ENCODE results near the gene EPX. TPM values are rescaled to one million over a fixed set of nuclear protein-coding genes. Genes with fewer than 3 reads are reported as not detected.
"Not testable (repeated sequence)": the region's sequence is repeated elsewhere in the genome, so short reads cannot be mapped to it uniquely, and the experiment has no call there.

The EPX gene, protein sequence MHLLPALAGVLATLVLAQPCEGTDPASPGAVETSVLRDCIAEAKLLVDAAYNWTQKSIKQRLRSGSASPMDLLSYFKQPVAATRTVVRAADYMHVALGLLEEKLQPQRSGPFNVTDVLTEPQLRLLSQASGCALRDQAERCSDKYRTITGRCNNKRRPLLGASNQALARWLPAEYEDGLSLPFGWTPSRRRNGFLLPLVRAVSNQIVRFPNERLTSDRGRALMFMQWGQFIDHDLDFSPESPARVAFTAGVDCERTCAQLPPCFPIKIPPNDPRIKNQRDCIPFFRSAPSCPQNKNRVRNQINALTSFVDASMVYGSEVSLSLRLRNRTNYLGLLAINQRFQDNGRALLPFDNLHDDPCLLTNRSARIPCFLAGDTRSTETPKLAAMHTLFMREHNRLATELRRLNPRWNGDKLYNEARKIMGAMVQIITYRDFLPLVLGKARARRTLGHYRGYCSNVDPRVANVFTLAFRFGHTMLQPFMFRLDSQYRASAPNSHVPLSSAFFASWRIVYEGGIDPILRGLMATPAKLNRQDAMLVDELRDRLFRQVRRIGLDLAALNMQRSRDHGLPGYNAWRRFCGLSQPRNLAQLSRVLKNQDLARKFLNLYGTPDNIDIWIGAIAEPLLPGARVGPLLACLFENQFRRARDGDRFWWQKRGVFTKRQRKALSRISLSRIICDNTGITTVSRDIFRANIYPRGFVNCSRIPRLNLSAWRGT
- 1.9 TPM for total RNA-seq

DNA sequence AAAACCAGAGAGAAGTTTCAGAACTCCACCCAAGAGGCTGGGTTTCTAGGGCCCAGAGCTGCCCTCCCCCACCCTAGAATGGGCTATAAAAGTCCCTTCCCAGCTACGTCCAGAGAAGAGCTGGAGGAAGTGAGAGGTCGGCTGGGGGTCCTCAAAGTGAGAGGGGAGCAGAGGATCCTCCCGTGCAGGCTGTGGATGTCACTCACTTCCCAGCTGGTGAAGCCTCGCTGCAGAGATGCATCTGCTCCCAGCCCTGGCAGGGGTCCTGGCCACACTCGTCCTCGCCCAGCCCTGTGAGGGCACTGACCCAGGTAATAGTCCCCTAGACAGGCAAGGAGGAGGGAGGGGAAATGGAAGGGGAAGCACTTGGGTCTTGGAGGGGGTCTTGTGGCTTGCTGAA, at the start of gene EPX:
Gene EPX, plus strand, starts transcription at position 115 of the 400 bp plus-strand sequence. Its CDS starts 121 bp downstream, at position 236.
- no peak for DNase-seq

DNA sequence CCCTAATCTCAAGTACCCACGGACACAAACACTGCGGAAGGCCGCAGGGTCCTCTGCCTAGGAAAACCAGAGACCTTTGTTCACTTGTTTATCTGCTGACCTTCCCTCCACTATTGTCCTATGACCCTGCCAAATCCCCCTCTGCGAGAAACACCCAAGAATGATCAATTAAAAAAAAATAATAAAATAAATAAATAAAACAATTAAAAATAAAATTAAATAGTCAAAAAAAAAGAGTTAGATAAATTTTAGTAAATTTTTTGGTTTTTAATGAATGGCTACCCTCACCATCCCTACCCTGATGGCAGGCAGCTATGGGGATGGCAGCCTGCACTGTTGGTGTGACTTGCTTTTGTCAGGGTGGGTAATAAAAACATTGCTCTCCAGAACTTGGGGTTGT, 49.2 kb upstream of the EPX start:
- DNase-seq = not testable (repeated sequence)

DNA sequence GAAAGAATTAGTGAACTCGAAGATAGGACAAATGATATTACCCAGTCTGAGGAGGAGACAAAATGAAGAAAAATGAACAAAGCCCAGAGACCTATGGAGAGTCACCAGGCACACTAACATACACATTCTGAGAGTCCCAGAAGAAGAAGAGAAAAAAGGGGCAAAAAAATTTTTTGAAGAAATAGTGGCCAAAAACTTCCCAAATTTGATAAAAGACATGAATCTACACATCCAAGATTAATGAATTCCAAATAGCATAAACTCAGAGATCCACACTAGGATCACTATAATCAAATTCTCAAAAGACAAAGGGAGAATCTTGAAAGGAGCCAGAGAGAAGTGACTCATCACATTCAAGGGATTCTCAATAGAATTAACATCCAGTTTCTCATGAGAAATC, 47.7 kb upstream of the EPX start:
- no peak for DNase-seq

DNA sequence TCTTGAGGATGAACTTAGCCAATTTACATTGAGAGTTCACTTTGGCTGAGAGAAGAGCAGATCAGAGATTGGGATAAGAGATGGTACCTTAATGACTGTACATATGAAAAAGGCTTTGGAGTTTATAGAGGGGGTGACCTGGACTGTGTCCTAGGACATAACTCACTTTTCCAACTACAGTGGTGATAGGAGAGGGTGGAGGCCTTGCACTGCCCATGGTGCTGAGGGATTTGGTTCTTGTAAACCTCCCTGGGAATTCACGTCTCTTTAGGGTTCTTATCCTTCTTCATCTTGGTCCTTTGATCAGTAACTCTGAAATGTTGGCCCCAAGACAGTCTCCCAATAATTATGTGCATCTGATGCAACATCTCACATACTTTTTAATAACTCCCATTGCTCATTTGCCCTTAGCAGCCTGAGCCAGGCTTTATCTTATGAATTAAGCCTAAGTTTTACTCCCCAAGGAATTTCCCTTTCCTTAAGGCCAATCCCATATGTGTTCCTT, 44.5 kb upstream of the EPX start, which contains the start of gene OR4D1:
Gene OR4D1, plus strand, starts transcription at position 455 of the 505 bp plus-strand sequence. CDS start 6,770 bp downstream, outside the sequence.
- no peak for DNase-seq

DNA sequence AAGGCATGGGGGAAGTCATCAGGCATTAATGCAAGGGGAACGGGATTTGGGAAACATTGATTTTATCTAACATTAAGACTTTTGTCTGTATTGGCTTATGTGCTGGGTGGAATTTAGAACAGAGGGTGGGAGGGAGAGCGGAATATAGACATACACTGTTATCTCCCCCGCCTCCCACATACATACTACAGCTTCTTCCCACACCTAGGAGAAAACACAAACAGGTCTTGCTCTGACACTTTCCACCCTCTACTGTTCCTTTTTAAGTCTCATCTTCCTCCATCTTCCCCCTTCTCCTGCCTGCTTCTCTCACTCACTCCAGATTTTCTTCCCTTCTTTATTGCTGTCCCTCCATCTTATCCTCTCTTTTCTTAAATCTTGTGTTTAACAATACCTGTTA, 43.9 kb upstream of the EPX start:
- DNase-seq = no peak

DNA sequence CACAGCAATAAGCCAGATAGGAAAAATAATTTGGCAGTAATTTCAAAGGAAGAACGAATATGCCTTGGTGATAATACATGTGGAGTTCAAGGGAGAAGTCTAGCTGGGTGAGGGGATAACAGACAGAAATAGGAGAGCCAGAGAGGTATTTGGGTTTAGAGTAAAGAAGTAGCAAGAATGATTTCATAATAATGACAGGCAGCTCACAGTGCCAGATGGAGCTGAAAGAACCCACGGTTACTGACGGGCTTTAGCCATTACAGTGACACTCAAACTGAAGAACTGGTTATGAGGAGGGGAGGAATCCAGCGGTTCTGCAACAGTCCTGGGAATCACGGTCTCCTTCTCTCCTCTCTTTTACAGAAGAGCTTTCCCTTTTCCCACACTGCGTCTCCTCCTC, 42.1 kb upstream of the EPX start:
- no peak for DNase-seq

DNA sequence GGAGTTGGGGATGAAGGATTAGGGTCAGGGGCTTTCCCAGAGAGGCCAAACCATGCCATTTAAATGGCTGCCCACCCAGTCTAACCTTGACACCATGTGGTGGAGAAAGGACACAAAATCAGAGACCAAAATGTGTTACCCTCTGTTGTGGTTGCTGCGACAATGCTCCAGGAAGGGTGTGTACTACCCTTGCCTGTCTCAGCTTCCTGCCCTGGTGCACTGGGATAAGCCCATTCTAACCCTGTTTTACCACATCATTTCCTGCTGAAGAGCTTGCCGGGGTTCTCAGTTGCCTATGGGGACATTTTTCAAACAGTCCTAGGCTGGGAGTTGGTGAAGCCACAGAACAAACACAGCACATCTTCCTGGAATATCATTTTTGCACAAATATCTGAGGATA, 39.5 kb upstream of the EPX start:
- no peak for DNase-seq

DNA sequence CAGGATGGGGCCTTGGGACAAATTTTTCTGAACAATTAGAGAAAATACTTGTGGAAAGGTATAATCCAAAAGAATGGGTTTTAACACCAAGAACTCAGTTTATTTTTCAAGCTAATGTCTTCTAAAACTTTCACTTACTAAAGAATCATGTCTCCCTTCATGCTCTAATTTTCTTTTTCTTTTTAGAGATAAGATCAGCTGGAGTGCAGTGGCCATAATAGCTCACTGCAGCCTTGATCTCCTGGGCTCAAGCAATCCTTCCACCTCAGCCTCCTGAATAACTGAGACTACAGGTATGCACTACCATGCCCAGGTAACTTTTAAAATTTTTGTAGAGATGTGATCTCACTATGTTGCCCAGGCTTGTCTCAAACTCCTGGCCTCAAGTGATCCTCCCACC, 38.9 kb upstream of the EPX start:
- no peak for DNase-seq

DNA sequence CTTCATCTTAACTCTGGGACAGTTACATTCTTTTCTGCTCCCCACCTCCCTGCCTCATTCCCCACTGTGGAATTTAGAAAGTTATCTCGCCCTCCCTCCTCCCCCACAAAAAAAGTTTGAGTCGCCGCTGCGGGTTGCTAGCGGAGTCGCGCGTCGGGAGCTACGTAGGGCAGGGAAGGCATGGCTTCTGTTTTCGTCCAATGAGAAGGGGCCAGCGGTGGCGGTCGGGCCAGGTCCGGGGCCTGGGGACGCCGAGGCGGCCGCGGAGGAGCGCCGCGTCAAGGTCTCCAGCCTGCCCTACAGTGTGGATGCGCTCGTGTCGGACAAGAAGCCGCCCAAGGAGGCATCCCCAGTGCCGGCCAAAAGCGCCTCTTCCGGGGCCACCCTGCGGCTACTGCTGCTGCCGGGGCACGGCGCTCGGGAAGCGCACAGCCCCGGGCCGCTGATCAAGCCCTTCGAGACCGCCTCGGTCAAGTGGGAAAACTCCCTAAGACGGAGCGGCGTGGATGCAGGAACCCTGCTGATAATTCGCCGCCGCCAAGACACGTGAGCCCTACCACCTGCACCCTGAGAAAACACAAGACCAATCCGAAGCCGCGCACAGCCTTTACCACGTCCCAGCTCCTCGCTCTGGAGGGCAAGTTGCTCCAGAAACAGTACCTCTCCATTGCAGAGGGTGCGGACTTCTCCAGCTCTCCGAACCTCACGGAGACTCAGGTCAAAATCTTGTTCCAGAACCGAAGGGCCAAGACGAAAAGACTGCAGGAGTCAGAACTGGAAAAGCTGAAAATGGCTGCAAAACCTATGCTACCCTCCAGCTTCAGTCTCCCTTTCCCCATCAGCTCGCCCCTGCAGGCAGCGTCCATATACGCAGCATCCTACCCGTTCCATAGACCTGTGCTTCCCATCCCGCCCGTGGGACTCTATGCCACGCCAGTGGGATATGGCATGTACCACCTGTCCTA, 35.4 kb upstream of the EPX start:
- no peak for DNase-seq

DNA sequence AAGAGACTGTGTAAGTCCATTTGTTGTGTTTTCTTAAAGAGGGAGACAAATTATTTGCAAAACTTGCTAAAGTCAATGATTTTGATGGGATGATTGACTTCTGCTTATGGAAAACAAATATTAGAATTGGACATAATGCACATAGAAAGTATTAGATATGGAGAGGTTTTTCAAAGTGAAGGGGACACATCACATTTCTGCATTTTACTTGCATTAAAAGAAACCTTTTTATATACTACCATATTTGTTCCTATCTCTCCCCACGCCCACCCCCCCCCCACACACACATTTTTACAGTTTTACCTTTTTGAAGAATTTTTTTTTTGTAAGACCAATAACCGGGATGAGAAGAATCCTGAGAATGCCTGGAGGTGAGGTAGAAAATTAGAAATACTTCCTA, 34.3 kb upstream of the EPX start:
- DNase-seq = no peak

DNA sequence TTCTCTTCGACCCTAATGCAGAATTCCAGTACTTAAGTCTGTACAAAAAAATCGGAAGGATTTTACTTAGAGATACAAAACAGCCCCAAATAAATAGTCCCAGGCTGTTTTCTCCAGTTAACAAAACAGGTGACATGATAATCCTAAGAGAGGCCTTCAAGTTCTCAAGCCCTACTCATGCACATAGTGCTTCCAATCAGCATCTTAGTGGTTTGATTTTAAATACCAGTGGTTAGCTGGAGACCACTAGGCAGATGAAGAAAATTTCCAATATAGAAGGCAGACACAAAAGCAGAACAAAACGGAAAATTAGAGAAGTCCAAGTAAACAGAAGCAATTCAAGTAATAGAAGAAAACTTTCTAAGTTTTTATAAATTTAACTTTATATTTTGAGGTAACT, 31.0 kb upstream of the EPX start:
- DNase-seq = no peak

DNA sequence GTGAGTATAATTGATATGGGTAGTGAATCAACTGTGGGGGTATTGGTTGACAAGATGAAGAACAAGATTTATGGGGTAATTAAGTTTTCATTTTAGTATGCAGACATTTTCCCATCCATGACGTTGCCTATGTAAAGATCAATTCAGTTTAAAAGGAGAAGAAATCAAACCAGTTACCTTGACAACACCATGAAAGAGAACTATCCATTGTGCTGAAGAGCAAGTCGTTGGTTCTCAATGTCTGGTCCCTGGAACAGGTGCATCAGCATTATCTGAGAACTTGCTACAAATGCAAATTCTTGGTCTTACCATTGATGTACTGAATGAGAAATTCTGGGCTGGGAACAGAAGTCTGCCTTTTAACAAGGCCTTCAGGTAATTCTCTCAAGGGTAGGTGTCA, 26.5 kb upstream of the EPX start:
- no peak for DNase-seq

DNA sequence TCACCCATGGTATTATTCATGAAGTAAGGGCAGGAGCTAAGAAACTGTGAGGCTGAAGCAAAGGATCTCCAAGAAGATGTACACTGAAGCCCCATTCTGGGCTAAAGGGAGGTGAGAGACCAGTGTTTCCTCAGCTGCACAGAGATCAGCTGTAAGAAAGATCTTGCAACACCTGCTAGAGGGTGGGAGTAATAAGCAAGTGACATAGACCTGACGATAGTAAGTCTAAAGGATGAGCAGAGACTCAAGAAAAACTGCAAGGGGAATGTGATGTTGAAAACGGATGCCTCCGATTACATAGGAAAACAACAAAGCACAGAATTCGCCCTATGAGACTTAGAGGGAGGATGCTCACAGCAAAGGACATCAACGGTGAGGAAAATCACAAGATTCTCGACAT, 25.8 kb upstream of the EPX start, which contains the start of gene OR4D2:
Gene OR4D2, plus strand, starts transcription at position 301 of the 400 bp plus-strand sequence. CDS start 2,674 bp downstream, outside the sequence.
- DNase-seq = no peak

DNA sequence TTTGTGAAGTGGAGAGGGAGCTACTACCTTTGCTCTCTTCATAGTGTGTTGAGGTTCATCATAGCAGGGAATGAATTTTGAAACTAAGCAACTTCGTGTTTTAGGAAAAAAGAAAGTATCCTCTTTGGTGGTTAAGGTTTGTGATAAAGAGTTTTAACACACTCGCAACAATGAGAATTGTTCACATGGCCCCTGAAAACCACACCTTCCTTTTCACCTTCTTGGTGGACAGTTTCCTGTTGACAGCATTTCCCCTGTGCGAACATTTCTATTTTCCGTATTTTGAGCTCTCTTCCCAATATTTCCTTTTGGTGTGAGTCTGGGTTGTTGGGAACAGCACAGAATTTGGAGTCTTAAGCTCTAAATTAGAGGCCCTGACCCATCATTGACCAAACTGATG, 21.9 kb upstream of the EPX start:
- no peak for DNase-seq

DNA sequence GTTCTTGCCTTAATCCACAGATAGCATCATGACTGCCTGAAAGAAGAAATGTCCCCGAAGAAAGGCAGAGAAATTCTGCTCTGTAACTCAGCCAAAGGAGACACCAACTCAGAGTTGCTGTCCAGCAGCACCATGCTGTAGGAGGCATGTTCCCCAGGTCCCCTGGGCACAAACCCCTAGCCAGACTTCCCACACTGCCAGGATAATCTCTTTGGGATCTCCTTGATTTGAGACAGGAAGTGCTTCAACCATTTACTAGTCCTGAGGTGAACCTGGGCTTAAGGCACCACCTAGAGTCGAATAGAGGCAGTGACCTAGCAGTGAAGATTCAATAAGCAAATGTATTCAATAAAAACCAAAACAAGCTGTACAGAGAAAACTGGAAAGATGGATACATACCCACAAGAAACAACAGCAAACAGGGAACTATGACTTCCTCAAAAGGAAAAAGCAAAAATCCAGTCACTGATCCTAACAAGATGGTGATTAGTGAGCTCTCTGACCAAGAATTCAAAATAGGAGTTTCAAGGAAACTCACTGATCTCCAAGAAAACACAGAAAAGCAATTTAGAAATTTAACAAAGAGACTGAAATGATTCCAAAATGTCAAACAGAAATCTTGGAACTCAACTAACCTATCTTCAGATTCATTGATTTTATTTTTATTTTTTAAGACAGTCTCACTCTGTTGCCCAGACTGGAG, 20.0 kb upstream of the EPX start:
- DNase-seq = no peak

DNA sequence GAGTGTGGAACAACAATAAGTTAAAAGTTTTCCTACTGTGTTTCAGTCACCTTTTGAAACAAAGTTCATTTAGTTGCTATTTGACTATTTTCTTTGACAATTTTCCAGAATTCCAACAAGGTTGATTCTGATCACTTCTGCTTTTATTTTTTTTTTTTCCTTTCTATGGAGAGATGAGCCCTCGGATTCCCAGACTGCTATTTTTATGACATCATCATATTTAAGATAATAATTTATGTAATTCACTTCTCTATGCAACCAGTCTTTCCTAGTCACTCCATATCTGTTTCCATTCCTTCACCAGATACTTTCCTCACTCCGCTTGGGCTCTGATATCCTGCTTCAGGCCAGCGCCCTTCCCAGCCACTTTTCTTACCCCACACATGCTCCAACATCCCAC, 17.7 kb upstream of the EPX start:
- no peak for DNase-seq

DNA sequence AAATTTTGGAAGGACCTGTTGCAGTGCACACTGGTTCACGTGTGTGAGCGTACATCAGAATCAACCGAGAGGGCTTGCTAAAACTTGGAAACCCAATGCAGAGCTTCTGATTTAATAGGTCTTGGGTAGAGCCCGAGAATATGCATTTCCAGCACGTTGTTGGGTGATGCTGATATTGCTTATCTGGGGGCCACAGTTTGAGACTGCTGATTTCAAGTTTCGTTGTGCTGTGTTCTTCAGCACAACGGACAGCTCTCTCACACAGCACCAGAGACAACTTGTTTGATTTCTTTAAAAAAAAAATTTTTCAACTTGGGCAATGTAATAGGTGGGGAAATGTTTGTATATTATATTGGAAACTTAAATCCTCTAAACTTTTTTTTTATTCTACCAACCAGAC, 16.3 kb upstream of the EPX start:
- DNase-seq = no peak

DNA sequence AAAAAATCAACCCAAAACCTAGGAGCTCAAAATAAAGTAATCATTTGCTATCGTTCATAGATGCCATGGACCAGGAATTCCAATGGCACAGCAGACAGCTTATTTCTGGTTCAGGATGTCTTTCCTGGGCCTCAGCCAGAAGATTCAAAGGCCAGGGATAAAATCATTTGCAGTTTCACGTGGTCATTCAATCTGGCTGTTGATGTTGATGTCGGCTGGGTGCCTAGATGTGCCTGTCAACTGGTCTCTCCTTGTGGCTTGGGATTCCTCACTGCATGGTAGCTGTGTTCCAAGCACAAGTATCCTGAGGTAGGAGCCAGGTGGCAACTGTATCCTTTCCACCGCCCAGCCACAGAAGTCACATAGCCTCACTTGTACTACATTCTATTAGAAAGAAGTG, 10.7 kb upstream of the EPX start:
- DNase-seq = no peak

DNA sequence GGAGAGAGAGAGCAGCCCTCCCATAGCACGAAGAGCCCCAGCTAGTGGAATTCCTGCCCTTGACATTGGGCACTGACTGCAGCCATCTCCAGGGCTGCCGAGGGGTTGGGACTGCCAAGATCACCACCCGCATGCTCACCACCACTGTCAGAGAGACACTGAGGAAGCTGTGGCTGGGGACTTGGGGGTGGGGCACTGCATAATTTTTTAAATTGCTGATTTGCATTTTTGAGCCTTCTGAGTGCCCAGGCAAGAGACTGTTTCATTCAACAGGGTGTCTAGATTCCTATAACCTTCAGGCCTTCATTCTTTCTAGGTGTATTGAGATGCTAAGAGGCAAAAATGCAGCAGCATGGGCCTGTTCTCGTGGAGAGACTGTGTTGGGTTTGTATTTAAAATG, 9.0 kb upstream of the EPX start:
- no peak for DNase-seq

DNA sequence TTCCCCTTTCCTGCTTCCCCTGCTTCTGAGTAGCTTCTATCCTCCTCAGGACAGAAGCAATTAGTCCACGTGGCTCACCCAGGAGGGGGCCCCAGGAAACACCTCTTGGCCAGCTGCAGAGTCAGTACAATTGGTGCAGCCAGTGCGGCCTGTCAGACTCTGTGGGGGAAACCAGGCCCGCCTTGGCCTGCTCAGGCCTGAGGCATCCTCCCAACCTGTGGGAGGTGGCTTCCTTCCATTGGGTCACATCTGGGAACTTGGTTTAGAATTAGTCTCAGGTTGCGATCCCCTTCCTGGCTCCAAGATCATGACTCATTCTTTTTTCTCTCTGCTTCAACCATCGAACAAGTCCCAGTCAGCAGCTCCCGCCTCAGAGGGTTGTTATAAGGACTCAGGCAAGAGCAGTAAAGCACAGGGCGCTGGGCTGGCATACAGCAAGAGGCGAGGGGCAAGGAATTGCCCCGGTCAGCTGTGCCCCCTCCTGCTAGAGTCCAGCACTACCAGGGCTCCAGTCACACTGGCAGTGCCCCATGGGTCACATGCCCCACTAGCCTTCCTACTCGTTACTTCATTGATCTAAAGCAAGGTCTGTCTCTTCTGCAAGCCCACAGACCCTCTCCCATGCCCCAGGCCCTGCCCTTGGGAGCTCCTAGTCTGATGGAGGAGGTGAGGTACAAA, 8.1 kb upstream of the EPX start:
- DNase-seq = no peak
